ENCODE results near the gene EFEMP1.
"Not testable (repeated sequence)": the region's sequence is repeated elsewhere in the genome, so short reads cannot be mapped to it uniquely, and the experiment has no call there.

GRCh38 chr2:55838117-55838516 is 85.5 kb downstream of the EFEMP1 start:
- not testable (repeated sequence) for TF ChIP-seq CTCF, POLR2AphosphoS5, POLR2A (IDR thresholded peaks at IDR 0.05)

Data from prostate gland (tissue), 2 donors.